ENCODE data around the gene ZDHHC14. TPM values are rescaled to one million over a fixed set of nuclear protein-coding genes. Genes with fewer than 3 reads are reported as not detected.

The ZDHHC14 gene
- total RNA-seq, 1 donor from 2014 or later: 5.1 TPM

DNA sequence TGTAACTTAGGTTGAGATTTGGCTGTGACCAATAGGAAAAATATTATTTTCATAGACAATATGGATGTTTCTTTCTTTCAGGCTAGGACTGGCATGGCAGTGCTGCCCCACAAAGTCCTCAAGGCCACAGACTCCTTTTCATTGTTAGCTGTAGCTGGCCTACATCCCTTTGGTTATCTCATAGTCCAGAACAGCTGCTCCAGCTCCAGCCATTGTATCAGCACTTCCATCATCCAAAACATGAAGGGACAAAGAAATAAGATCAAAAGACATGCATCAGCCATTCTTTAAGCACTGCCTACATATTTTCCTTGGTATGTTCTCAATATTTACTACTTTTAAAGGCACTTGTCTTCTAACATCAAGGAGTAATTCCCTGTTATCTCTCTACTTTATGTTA, 73.0 kb downstream of the ZDHHC14 start:
- no peak for DNase-seq
- H3K4me3 Mint-ChIP-seq (ENCODE audit: unreplicated experiment): no peak overlapping the region
- TF ChIP-seq, protein P1, sequence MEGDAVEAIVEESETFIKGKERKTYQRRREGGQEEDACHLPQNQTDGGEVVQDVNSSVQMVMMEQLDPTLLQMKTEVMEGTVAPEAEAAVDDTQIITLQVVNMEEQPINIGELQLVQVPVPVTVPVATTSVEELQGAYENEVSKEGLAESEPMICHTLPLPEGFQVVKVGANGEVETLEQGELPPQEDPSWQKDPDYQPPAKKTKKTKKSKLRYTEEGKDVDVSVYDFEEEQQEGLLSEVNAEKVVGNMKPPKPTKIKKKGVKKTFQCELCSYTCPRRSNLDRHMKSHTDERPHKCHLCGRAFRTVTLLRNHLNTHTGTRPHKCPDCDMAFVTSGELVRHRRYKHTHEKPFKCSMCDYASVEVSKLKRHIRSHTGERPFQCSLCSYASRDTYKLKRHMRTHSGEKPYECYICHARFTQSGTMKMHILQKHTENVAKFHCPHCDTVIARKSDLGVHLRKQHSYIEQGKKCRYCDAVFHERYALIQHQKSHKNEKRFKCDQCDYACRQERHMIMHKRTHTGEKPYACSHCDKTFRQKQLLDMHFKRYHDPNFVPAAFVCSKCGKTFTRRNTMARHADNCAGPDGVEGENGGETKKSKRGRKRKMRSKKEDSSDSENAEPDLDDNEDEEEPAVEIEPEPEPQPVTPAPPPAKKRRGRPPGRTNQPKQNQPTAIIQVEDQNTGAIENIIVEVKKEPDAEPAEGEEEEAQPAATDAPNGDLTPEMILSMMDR (IDR thresholded peaks at IDR 0.05; ENCODE audit: partially characterized antibody, unreplicated experiment): no peak
- no peaks in the 10 kb centered on the region for H3K36me3 Mint-ChIP-seq (ENCODE audit: unreplicated experiment)
- H3K27ac Mint-ChIP-seq (ENCODE audit: unreplicated experiment): no peak overlapping the region
- peaks cover 21% of the 10 kb centered on the region for H3K4me1 Mint-ChIP-seq (ENCODE audit: low read depth, unreplicated experiment)
- H3K9me3 Mint-ChIP-seq (ENCODE audit: unreplicated experiment): no peaks in the 10 kb centered on the region
- H3K27me3 Mint-ChIP-seq (ENCODE audit: unreplicated experiment): no peaks in the 10 kb centered on the region

DNA sequence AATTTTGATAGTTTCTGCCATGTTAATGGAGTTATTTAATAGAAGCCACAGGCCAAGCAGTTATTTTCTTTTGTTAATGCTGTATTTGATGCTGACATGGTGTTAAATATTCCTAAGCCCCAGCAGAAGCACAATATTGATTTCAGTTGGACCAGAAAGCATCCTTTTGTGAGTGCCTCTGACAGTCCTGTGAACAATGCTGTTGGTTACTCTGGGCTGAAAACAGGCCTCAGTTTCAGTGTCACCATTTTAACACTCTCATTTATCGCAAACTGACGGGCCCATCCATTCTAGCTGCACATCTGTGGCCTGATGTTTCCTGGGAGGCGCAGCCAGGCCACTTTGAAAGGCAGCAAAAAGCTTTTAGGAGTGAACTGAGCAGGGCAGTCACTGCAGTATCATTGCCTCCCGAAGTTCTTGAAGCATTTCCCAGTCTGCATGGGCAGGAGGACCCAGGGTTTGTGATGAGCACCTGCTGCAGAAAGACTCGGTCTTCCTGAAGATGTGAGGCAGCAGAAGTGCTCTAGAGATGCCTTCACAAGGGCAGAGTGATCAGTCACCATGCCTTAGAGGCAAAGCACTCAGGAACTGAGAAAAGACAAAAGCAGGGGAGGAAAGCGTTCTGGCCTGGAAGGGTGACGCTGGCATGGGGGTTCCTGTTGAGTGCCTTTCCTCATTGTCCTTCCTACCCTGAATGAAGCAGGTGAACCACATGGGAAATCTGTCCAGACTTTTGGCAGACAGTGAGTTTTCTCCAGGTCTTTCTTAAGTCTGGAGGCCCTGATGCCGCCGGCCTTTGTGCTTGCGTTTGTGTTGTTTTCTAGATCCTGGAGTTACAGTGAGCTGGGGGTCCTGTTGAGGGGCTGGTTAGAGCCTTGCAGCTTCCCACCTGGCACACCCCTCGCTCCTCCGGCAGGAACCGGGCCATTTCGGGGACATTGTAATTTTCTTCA, 74.0 kb downstream of the ZDHHC14 start:
- DNase-seq: no peak
- Mint-ChIP-seq H3K4me3 (ENCODE audit: unreplicated experiment) (no peak overlapping the region), H3K4me1 (ENCODE audit: low read depth, unreplicated experiment) (peaks cover 24% of the 10 kb centered on the region), H3K27ac (ENCODE audit: unreplicated experiment) (peak overlapping the region; percentile 83), H3K27me3 (ENCODE audit: unreplicated experiment) (no peaks in the 10 kb centered on the region), H3K36me3 (ENCODE audit: unreplicated experiment) (no peaks in the 10 kb centered on the region), H3K9me3 (ENCODE audit: unreplicated experiment) (no peaks in the 10 kb centered on the region)
- TF ChIP-seq, protein P1 (IDR thresholded peaks at IDR 0.05; ENCODE audit: partially characterized antibody, unreplicated experiment): no peak

DNA sequence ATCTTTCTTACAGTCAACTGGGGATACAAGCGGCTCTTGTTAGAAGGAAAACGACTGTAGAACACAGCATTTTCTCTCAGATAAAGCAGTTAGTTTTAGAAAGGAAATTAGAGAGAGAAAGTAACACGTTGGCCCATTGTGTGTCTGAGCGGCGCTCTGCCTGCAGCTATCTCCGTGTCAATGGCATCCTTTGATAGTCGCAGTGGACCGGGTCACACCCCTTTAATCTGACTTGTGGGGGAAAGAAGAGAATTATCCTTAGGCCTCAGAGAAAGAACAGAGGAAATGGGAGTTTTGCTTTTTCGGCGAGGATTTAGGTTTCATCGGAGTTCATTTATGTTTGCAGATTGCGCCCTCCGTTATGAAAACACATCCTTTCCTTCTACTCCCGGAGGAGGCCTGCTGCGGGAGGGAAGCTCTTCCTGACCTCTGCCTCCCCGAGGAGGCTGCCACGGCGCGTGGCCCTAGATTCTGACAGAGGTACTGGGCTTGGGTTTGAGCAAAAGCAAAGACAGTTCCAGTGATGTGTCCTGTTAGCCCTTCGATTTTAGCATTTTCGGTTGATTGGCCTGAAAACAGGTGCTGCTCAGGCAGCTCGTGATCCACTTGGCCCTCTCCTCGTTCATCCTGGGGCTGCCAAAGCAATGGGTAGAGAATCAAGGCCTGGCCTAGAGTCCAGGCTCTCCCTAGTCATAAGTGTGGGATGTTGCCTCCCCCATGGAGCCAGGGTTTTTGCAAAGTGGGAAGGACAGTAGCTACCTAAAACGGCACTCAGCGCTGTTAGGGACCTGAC, 74.9 kb downstream of the ZDHHC14 start:
- H3K36me3 Mint-ChIP-seq (ENCODE audit: unreplicated experiment): no peaks in the 10 kb centered on the region
- TF ChIP-seq, protein P1 (IDR thresholded peaks at IDR 0.05; ENCODE audit: partially characterized antibody, unreplicated experiment): no peak
- no peaks in the 10 kb centered on the region for H3K27me3 Mint-ChIP-seq (ENCODE audit: unreplicated experiment)
- DNase-seq: no peak
- H3K4me3 Mint-ChIP-seq (ENCODE audit: unreplicated experiment): no peak overlapping the region
- no peaks in the 10 kb centered on the region for H3K9me3 Mint-ChIP-seq (ENCODE audit: unreplicated experiment)
- peaks cover 29% of the 10 kb centered on the region for H3K4me1 Mint-ChIP-seq (ENCODE audit: low read depth, unreplicated experiment)
- H3K27ac Mint-ChIP-seq (ENCODE audit: unreplicated experiment): no peak overlapping the region

DNA sequence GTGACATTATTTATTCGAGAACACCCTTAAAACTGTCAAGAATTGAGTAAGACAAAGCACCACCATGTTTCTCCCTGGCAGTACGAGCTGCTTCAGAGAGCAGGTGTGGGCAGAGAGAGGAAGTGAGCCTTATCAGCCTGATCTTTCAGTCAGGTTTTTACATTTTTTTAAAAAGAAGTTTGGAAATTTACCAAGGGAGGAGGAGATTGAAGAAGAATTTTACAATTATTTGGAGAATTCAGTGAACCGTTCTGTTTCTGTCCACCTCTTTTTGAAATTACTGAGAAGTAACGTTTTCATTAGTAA, 75.5 kb downstream of the ZDHHC14 start:
- no peaks in the 10 kb centered on the region for H3K9me3 Mint-ChIP-seq (ENCODE audit: unreplicated experiment)
- TF ChIP-seq, protein P1 (IDR thresholded peaks at IDR 0.05; ENCODE audit: partially characterized antibody, unreplicated experiment): no peak
- no peak overlapping the region for H3K4me3 Mint-ChIP-seq (ENCODE audit: unreplicated experiment)
- no peak overlapping the region for H3K27ac Mint-ChIP-seq (ENCODE audit: unreplicated experiment)
- H3K4me1 Mint-ChIP-seq (ENCODE audit: low read depth, unreplicated experiment): peaks cover 34% of the 10 kb centered on the region
- no peak for DNase-seq
- H3K36me3 Mint-ChIP-seq (ENCODE audit: unreplicated experiment): no peaks in the 10 kb centered on the region
- no peaks in the 10 kb centered on the region for H3K27me3 Mint-ChIP-seq (ENCODE audit: unreplicated experiment)

DNA sequence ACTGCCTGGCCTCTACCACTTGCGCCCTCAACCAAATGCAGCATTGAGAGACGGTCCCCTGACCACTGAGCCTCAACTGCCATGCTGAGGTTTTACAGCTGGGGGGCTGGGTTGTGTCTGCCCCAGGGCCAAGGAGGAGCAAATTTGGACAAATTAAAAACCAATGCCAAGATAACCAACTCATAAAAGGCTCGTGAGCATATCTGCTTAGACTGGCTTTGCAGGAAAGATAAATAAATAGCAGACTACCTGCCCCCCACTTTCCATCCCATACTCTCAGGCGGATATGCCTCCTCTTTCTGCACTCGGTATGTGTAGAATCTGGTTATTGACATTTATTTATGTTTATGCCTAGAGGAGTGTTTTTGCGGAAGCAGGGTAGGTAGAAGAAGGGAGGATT, 76.8 kb downstream of the ZDHHC14 start:
- Mint-ChIP-seq H3K27me3 (ENCODE audit: unreplicated experiment) (no peaks in the 10 kb centered on the region), H3K4me3 (ENCODE audit: unreplicated experiment) (no peak overlapping the region), H3K9me3 (ENCODE audit: unreplicated experiment) (no peaks in the 10 kb centered on the region), H3K4me1 (ENCODE audit: low read depth, unreplicated experiment) (peaks cover 34% of the 10 kb centered on the region), H3K36me3 (ENCODE audit: unreplicated experiment) (no peaks in the 10 kb centered on the region), H3K27ac (ENCODE audit: unreplicated experiment) (no peak overlapping the region)
- no peak for DNase-seq
- TF ChIP-seq, protein P1 (IDR thresholded peaks at IDR 0.05; ENCODE audit: partially characterized antibody, unreplicated experiment): no peak

All from glutamatergic neuron (in vitro differentiated cells).